ENCODE results near the gene CKMT2. TPM values are rescaled to one million over a fixed set of nuclear protein-coding genes. Genes with fewer than 3 reads are reported as not detected.

The CKMT2 gene
- total and polyA plus RNA-seq, 2 of the 8 experiments (the other 6 are each of a cell fraction or from before 2014, with no cell fraction given) = 2.4 to 5.0 TPM

DNA sequence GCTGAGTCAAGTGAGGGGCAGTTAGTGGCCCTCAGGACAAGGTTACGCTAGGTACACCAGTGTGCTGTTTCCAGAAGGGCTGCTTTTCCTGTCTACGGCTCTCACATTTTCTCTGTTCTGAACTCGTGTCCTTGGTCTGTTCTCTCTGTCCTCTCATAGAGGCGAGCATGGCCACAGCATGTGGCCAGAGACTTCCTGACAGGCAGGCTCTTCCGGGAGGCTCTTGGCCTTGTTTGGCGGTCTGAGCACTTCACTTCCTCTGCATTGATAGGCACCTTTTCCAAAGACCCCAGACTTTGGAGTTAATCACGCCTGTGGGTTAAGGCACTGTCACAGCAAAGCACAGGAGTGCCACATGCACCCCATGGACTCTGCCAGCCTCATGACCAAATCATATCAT, 1.2 kb downstream of the CKMT2 start:
- CTCF ChIA-PET (ENCODE audit: partially characterized antibody) = interaction anchor here (0.6 to 4.5 kb wide), 5 partner anchors 12 to 488 kb away, joined by 3 to 19 read pairs (median 3); partner anchors contain the start of gene ZCCHC9
- FAIRE-seq = no peak
- H3K14ac ChIP-seq (ENCODE audit: insufficient read length) = no peak overlapping the region

More for the DNA sequence above, 1.2 kb downstream of the CKMT2 start:
- Histone ChIP-seq H3K23ac (ENCODE audit: insufficient read length) (no peak overlapping the region), H3K4me1 (replicated peaks in 1 of 4; ENCODE audit: control insufficient read depth in 3 of 4, insufficient read depth in 4 of 4, low read length in 3 of 4) (peaks cover 3 to 15% (median 5%) of the 10 kb centered on the region in 4 experiments), H3K79me1 (ENCODE audit: low read depth, low read length) (no peaks in the 10 kb centered on the region; the same call in 1 of the 2 replicates), H3K56ac (replicated peaks; ENCODE audit: insufficient read length, low read depth, low read length) (no peak overlapping the region), H2BK20ac (ENCODE audit: low read length) (no peak overlapping the region), H2AFZ (ENCODE audit: low read length) (no peak overlapping the region), H4K8ac (ENCODE audit: extremely low read depth, insufficient read depth, low read length) (no peak overlapping the region), H2BK5ac (ENCODE audit: low read depth, low read length) (peak overlapping the region; percentile 68; the same call in 1 of the 2 replicates), H3K4me2 (ENCODE audit: insufficient read depth in 1 of 2, low read depth in 2 of 2, low read length in 2 of 2) (peak overlapping the region in 1 of 2 experiments; percentile 60; a peak in 2 of 4 replicates), H3K36me3 (ENCODE audit: control insufficient read depth in 2 of 4, insufficient read depth in 4 of 4, low read length in 3 of 4) (peaks cover 0 to 2% (median under 1%) of the 10 kb centered on the region in 4 experiments; a peak in 2 of 8 replicates), H2AK5ac (ENCODE audit: low read depth, low read length) (peak overlapping the region; percentile 6; the same call in 1 of the 2 replicates), H3K27me3 (replicated peaks in 1 of 4; ENCODE audit: control insufficient read depth in 3 of 4, extremely low read depth in 1 of 4, insufficient read depth in 3 of 4, low read length in 3 of 4) (no peaks in the 10 kb centered on the region), H3K79me2 (ENCODE audit: control insufficient read depth in 1 of 2, insufficient read depth in 2 of 2, low read length in 2 of 2) (no peaks in the 10 kb centered on the region), H2BK12ac (ENCODE audit: low read depth, low read length) (peak overlapping the region; percentile 93), H3K9me3 (ENCODE audit: insufficient read depth in 2 of 2, low read depth in 1 of 2, low read length in 1 of 2) (no peaks in the 10 kb centered on the region), H2BK15ac (ENCODE audit: low read length) (peak overlapping the region; percentile 49; the same call in 1 of the 2 replicates), H3K9ac (replicated peaks in 1 of 4; ENCODE audit: extremely low read depth in 1 of 4, low read depth in 3 of 4, low read length in 3 of 4) (no peak overlapping the region; a peak in 1 of 7 replicates), H2BK120ac (replicated peaks; ENCODE audit: low read depth, low read length) (no peak overlapping the region), H3K4ac (replicated peaks; ENCODE audit: insufficient read length, low read depth, low read length) (no peak overlapping the region), H4K5ac (ENCODE audit: insufficient read length, low read depth, low read length) (no peak overlapping the region), H4K20me1 (replicated peaks in 1 of 2; ENCODE audit: control insufficient read depth in 1 of 2, insufficient read depth in 2 of 2, low read length in 2 of 2) (no peaks in the 10 kb centered on the region), H3K23me2 (ENCODE audit: low read depth, low read length) (peaks cover 2% of the 10 kb centered on the region; the same call in 1 of the 2 replicates), H3K18ac (ENCODE audit: extremely low read depth, low read length) (peak overlapping the region; percentile 53; the same call in 1 of the 2 replicates), H4K91ac (replicated peaks; ENCODE audit: insufficient read length, low read length) (peak overlapping the region; percentile 83), H3K27ac (ENCODE audit: low read depth, low read length) (no peak overlapping the region), H3K4me3 (ENCODE audit: extremely low read depth in 1 of 4, insufficient read depth in 2 of 4, low read depth in 3 of 4, low read length in 4 of 4) (no peak overlapping the region)
- TF ChIP-seq, protein P1, sequence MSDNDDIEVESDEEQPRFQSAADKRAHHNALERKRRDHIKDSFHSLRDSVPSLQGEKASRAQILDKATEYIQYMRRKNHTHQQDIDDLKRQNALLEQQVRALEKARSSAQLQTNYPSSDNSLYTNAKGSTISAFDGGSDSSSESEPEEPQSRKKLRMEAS (IDR thresholded peaks at IDR 0.05) = peak; percentile 56; the same call in 1 of the 2 replicates
- no peak for TF ChIP-seq ZNF274 (IDR thresholded peaks at IDR 0.05; ENCODE audit: borderline replicate concordance, extremely low read depth, low read length)
- TF ChIP-seq FOSL1 (IDR thresholded peaks at IDR 0.05; ENCODE audit: insufficient read depth, low read depth, low read length) = no peak
- WGBS, 2 experiments (ENCODE audit: extremely low coverage in 1 of 2, insufficient coverage in 1 of 2, insufficient read length in 1 of 2, insufficient replicate concordance in 2 of 2, low coverage in 1 of 2, low lambda C conversion rate in 2 of 2, missing lambda C conversion rate in 1 of 2) = 70% methylated on average over 7 of the region's 7 CpGs; no CpG with 5 or more reads in 1 of the 2 experiments
- POLR2A ChIA-PET (ENCODE audit: partially characterized antibody) = interaction anchor here (2.2 to 3.3 kb wide), 2 partner anchors 35 to 67 kb away, joined by 7 to 18 read pairs; partner anchors contain the start of gene ZCCHC9
- DNase-seq (ENCODE audit: low read depth in 1 of 2, low spot score in 2 of 2) = no peak

Data from H1 (cell line).